ENCODE measurements around the gene LHB.
"Not testable (repeated sequence)": the region's sequence is repeated elsewhere in the genome, so short reads cannot be mapped to it uniquely, and the experiment has no call there.

GRCh38 chr19:49043548-49043947 lies 26.7 kb upstream of the LHB start, which contains the start of gene CGB5:
- TF ChIP-seq EZH2 (IDR thresholded peaks at IDR 0.05; ENCODE audit: insufficient read depth, low read length); CTCF (IDR thresholded peaks at IDR 0.05; ENCODE audit: insufficient read depth, low read depth, low read length): not testable (repeated sequence)

Data from astrocyte (in vitro differentiated cells and primary cell).